ENCODE measurements around the gene GPC6. TPM values are rescaled to one million over a fixed set of nuclear protein-coding genes. Genes with fewer than 3 reads are reported as not detected.

The GPC6 gene
- total and polyA plus RNA-seq, 12 donors = 0.15 to 5.4 (median 2.5) TPM

GRCh38 chr13:93778548-93778947 lies 551.9 kb downstream of the GPC6 start:
- WGBS, 2 donors = 69 to 72% methylated on average over 1 of the region's 1 CpG
- Histone ChIP-seq H3K4me3 (no peak overlapping the region), H3K4me1 (no peaks in the 10 kb centered on the region), H3K27me3 (no peaks in the 10 kb centered on the region), H3K36me3 (no peaks in the 10 kb centered on the region), H3K9me3 (peaks cover 0 to 6% (median 0%) of the 10 kb centered on the region in 11 donors), H3K27ac (no peak overlapping the region)
- DNase-seq = no peak
- intact Hi-C loops (cut with DNase I) = no loop called here
- no peak for ATAC-seq
- TF ChIP-seq CTCF (IDR thresholded peaks at IDR 0.05) = no peak

- DNase-seq (no peak), ATAC-seq (no peak)
- Histone ChIP-seq H3K9me3 (peaks cover 0 to 6% (median 0%) of the 10 kb centered on the region in 11 donors), H3K36me3 (no peaks in the 10 kb centered on the region), H3K4me1 (no peaks in the 10 kb centered on the region), H3K27me3 (no peaks in the 10 kb centered on the region), H3K27ac (no peak overlapping the region), H3K4me3 (no peak overlapping the region)
- no peak for TF ChIP-seq CTCF (IDR thresholded peaks at IDR 0.05)
- WGBS, 2 donors = 67 to 68% methylated on average over 1 of the region's 1 CpG
- intact Hi-C loops (cut with DNase I) = no loop called here
These were observed 557.6 kb downstream of the GPC6 start for GRCh38 chr13:93784191-93784590.

GRCh38 chr13:93786846-93787489 lies 560.4 kb downstream of the GPC6 start:
- no peak for TF ChIP-seq CTCF (IDR thresholded peaks at IDR 0.05)
- Histone ChIP-seq H3K27me3 (no peaks in the 10 kb centered on the region), H3K4me1 (no peaks in the 10 kb centered on the region), H3K36me3 (no peaks in the 10 kb centered on the region), H3K9me3 (peaks cover 0 to 6% (median 0%) of the 10 kb centered on the region in 11 donors), H3K27ac (no peak overlapping the region), H3K4me3 (no peak overlapping the region)
- intact Hi-C loops (cut with DNase I) = no loop called here
- 81 to 84% methylated on average over 4 of the region's 4 CpGs for WGBS, 2 donors
- DNase-seq = no peak
- ATAC-seq = no peak

GRCh38 chr13:93788456-93788855 lies 561.8 kb downstream of the GPC6 start:
- Histone ChIP-seq H3K4me3 (no peak overlapping the region), H3K9me3 (no peaks in the 10 kb centered on the region), H3K27me3 (no peaks in the 10 kb centered on the region), H3K27ac (no peak overlapping the region), H3K4me1 (no peaks in the 10 kb centered on the region), H3K36me3 (no peaks in the 10 kb centered on the region)
- ATAC-seq (no peak), DNase-seq (no peak)
- TF ChIP-seq CTCF (IDR thresholded peaks at IDR 0.05) = no peak
- WGBS, 2 donors = 76 to 91% methylated on average over 2 of the region's 2 CpGs
- intact Hi-C loops (cut with DNase I) = no loop called here

Measured in heart right ventricle (tissue), 16 donors.